Heart right ventricle (tissue), 16 donors: ENCODE data around the gene SLC4A7. TPM values are rescaled to one million over a fixed set of nuclear protein-coding genes. Genes with fewer than 3 reads are reported as not detected.
"Not testable (repeated sequence)": the region's sequence is repeated elsewhere in the genome, so short reads cannot be mapped to it uniquely, and the experiment has no call there.

Experiments used
- ATAC-seq, 8 donors: fragments of 200-7000 bp; cut with Tn5 transposase; one replicate each; pipeline ENCODE4 v1.9.1; 2020; ENCODE audit warnings: mild to moderate bottlenecking in 8 of 8, moderate library complexity in 8 of 8, moderate number of reproducible peaks in 1 of 8
- DNase-seq, 2 donors: peaks; one replicate each; pipeline ENCODE4 v3.0.0-alpha.2; 2020
- H3K27ac ChIP-seq, 10 donors: fragments of 200-600 bp; sonication (generic) in 2 of 10; one replicate each; pipeline versions ENCODE4 v1.5.0 to v1.8.0; 2020 to 2022; ENCODE audit warnings: mild to moderate bottlenecking in 3 of 10
- H3K27me3 ChIP-seq, 7 donors: fragments of 200-600 bp; one replicate each; pipeline ENCODE4 v1.8.0; 2021 to 2022; ENCODE audit warnings: mild to moderate bottlenecking in 2 of 7
- H3K36me3 ChIP-seq, 9 donors: fragments of 200-600 bp; sonication (generic) in 1 of 9; one replicate each; pipeline versions ENCODE4 v1.5.0 to v1.8.0; 2020 to 2022; ENCODE audit warnings: mild to moderate bottlenecking in 2 of 9
- H3K4me1 ChIP-seq, 9 donors: fragments of 200-600 bp; sonication (generic) in 1 of 9; one replicate each; pipeline versions ENCODE4 v1.5.0 to v1.8.0; 2020 to 2022; ENCODE audit warnings: mild to moderate bottlenecking in 4 of 9
- H3K4me3 ChIP-seq, 10 donors: fragments of 200-600 bp; sonication (generic) in 2 of 10; one replicate each; pipeline versions ENCODE4 v1.5.0 to v1.8.0; 2020 to 2022; ENCODE audit warnings: mild to moderate bottlenecking in 7 of 10, moderate library complexity in 2 of 10
- H3K9me3 ChIP-seq, 11 donors: fragments of 200-600 bp in 10 of 11; sonication (generic) in 2 of 11; one replicate each; pipeline versions ENCODE4 v1.5.0 to v1.8.0; 2013 to 2022; ENCODE audit warnings: mild to moderate bottlenecking in 2 of 11, control low read depth in 1 of 11, moderate library complexity in 1 of 11
- CTCF ChIP-seq, 9 donors: fragments of 200-600 bp; sonication (generic) in 2 of 9; IDR thresholded peaks; one replicate each; pipeline versions ENCODE4 v1.5.0 to v1.8.0; 2021 to 2022; ENCODE audit warnings: antibody characterized with exemption in 9 of 9, mild to moderate bottlenecking in 5 of 9, moderate library complexity in 1 of 9
- WGBS, 2 donors: extraction: QIAGEN DNeasy Blood & Tissue Kit; methylation state at CpG; one replicate each; pipeline ENCODE4 v1.1.7; 2013; ENCODE audit warnings: inconsistent platforms in 1 of 2; 5-methylcytosine and 5-hydroxymethylcytosine counted together
- intact Hi-C, 10 donors: fragments of 100-400 bp; cut with DNase I; formaldehyde crosslinking; loops; one replicate each; pipeline versions ENCODE4 v1.11.1 to v1.14.2; 2022
- polyA plus RNA-seq, 2 donors: library from polyadenylated mRNA; stranded (reverse); fragments of 200-250 nt; gene quantifications; one replicate each; pipeline ENCODE4 v1.2.3, GENCODE V29; 2013
- total RNA-seq, 10 donors: library from RNA; stranded (reverse); fragmentation: NEBNext Ultra II Directional in 3 of 10; extraction: Animal tissue kit (Norgen Biotek cat#: 25700) in 3 of 10; gene quantifications; one replicate each; pipeline versions ENCODE4 v1.2.1 to v1.2.4, GENCODE V29; 2021 to 2023
- donor health status: Arrhythmogenic right ventricular cardiomyopathy.
- donor health status: ischemic (EF 13 %, LVEDD 7.1; RV severe dilation, severe dysfunction).
- donor health status: healthy with polysubstance abuse.
- donor health status: DM: no; HTN: yes; CAD: no.
- donor health status: DM: no; HTN: no; CAD: no.
- donor health status: ischemic (EF 25% LVEDD 6.9; RV normal size, moderate dysfunction).
- donor health status: ischemic (EF 25% LVEDD 5.7; RV mildly dilated, moderate dysfunction).
- donor health status: healthy.
- donor health status: DM: yes; HTN: yes; CAD: no.
- donor health status: Ischemic cardiomyopathy.
- donor health status: ischemic (EF 35%, LVEDD 5.7; RV mildly dilated, moderate dysfunction).
- donor health status: nonischemic (EF 11% LVEDD 7.7; RV severe dilation, severe dysfunction).
- donor health status: DM: yes; HTN: yes; CAD: no.
- donor health status: PGD.
- donor health status: ischemic (EF 29% LVEDD 5.4; RV normal size, mild dysfunction).
- donor health status: nonischemic (EF 23%, LVEDD 6.1; RV moderate dilation, normal function).

Gene SLC4A7
- total and polyA plus RNA-seq, 12 donors: 3.0 to 18.7 (median 11.8) TPM

GRCh38 chr3:27333843-27334242 is 150.3 kb downstream of the SLC4A7 start:
- Histone ChIP-seq H3K27ac (no peak overlapping the region), H3K4me1 (no peaks in the 10 kb centered on the region), H3K9me3 (peaks cover 0 to 11% (median 0%) of the 10 kb centered on the region in 11 donors), H3K27me3 (no peaks in the 10 kb centered on the region), H3K4me3 (no peak overlapping the region), H3K36me3 (no peaks in the 10 kb centered on the region)
- no peak for DNase-seq
- ATAC-seq: no peak
- intact Hi-C loops: no loop called here
- TF ChIP-seq CTCF (IDR thresholded peaks at IDR 0.05): no peak

DNA sequence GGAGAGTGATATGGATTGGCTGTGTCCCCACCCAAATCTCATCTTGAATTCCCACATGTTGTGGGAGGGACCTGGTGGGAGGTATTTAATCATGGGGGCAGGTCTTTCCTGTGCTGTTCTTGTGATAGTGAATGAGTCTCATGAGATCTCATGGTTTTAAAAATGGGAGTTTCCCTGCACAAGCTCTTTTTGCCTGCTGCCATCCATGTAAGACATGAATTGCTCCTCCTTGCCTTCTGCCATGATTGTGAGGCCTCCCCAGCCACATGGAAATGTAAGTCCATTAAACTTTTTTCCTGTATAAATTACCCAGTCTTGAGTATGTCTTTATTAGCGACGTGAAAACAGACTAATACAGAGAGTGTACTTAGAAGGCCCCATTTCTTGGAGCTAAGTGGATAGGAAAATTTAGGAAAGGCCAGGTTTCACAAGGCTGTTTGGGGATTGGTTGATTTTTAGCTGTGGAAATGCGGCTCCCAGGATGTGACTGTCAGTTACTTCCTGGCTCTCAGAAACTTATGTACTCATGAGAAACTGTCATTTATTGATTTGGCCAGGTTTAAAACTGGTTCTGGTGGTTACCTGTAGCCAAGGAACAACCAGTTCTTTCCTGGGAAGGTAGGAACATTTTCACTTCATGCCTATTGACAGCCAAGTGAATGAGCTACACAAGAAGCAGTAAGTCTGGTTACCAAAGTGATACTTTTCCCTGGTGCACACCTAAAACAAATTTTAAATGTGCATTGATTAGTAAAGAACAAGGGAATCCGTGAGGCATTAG is 155.0 kb downstream of the SLC4A7 start:
- H3K4me3 ChIP-seq, H3K36me3 ChIP-seq, H3K9me3 ChIP-seq, H3K27me3 ChIP-seq, H3K27ac ChIP-seq, intact Hi-C loops, ATAC-seq, DNase-seq: not testable (repeated sequence)
- 96 to 98% methylated on average over 4 of the region's 4 CpGs for WGBS, 2 donors
- H3K4me1 ChIP-seq: peaks cover 0 to 26% (median 8%) of the 10 kb centered on the region in 9 donors

GRCh38 chr3:27326629-27327545 is 157.3 kb downstream of the SLC4A7 start:
- no peaks in the 10 kb centered on the region for H3K36me3 ChIP-seq
- peaks cover 0 to 8% (median 0%) of the 10 kb centered on the region in 11 donors for H3K9me3 ChIP-seq
- no peak overlapping the region for H3K4me3 ChIP-seq
- WGBS, 2 donors: 42 to 59% methylated on average over 8 of the region's 8 CpGs
- intact Hi-C loops: no loop called here
- H3K27ac ChIP-seq: peak overlapping the region; percentile 1 to 73 (median 56)
- peak; percentile 69 to 95 (median 90) for ATAC-seq
- no peak for TF ChIP-seq CTCF (IDR thresholded peaks at IDR 0.05)
- no peaks in the 10 kb centered on the region for H3K27me3 ChIP-seq
- peaks cover 0 to 26% (median 8%) of the 10 kb centered on the region in 9 donors for H3K4me1 ChIP-seq
- peak in 1 of 2 donors; percentile 52 for DNase-seq

GRCh38 chr3:27326202-27326601 is 158.0 kb downstream of the SLC4A7 start:
- peaks cover 0 to 8% (median 0%) of the 10 kb centered on the region in 11 donors for H3K9me3 ChIP-seq
- no peak overlapping the region for H3K4me3 ChIP-seq
- WGBS, 2 donors: 91 to 94% methylated on average over 1 of the region's 1 CpG
- intact Hi-C loops: no loop called here
- H3K27ac ChIP-seq: peak overlapping the region in 7 of 10 donors; percentile 34 to 73 (median 53)
- no peaks in the 10 kb centered on the region for H3K27me3 ChIP-seq
- ATAC-seq (no peak), DNase-seq (no peak)
- peaks cover 0 to 26% (median 8%) of the 10 kb centered on the region in 9 donors for H3K4me1 ChIP-seq
- no peaks in the 10 kb centered on the region for H3K36me3 ChIP-seq
- no peak for TF ChIP-seq CTCF (IDR thresholded peaks at IDR 0.05)
